Liver (tissue), 3 donors: Measurements from ENCODE around the gene C10orf95.

Source experiments
- EGR1 ChIP-seq, 2 donors: IDR thresholded peaks; 2 replicates each; pipeline ENCODE4 v1.6.1; 2016 to 2018; ENCODE audit warnings: antibody characterized with exemption in 2 of 2, low read depth in 2 of 2
- FOXA1 ChIP-seq: IDR thresholded peaks from 2 replicates; pipeline ENCODE4 v1.6.1; 2016; ENCODE audit warnings: antibody characterized with exemption
- GABPA ChIP-seq, 2 donors: IDR thresholded peaks in 1 of 2; conservative IDR thresholded peaks in 1 of 2; 2 replicates each; pipeline ENCODE4 v1.6.1; 2016; ENCODE audit warnings: antibody characterized with exemption in 2 of 2, mild to moderate bottlenecking in 1 of 2, moderate library complexity in 1 of 2
- RXRA ChIP-seq, 2 donors: IDR thresholded peaks; 2 replicates each; pipeline ENCODE4 v1.6.1; 2017 to 2018; ENCODE audit warnings: antibody characterized with exemption in 2 of 2, mild to moderate bottlenecking in 1 of 2
- TAF1 ChIP-seq: conservative IDR thresholded peaks from 2 replicates; pipeline ENCODE4 v1.6.1; 2016; ENCODE audit warnings: antibody characterized with exemption, mild to moderate bottlenecking
- YY1 ChIP-seq: IDR thresholded peaks from 2 replicates; pipeline ENCODE4 v1.6.1; 2016; ENCODE audit warnings: antibody characterized with exemption, mild to moderate bottlenecking
- TF ChIP-seq, protein P1 (sequence below): fragments of 150-350 bp; IDR thresholded peaks from 2 replicates; pipeline ENCODE4 v1.5.1; 2017; ENCODE audit warnings: improper control_type of control experiment, low read depth, low read length; ENCODE audit not compliant: missing input control
- TF ChIP-seq, protein P2 (sequence below): IDR thresholded peaks from 2 replicates; pipeline ENCODE4 v1.6.1; 2016; ENCODE audit warnings: antibody characterized with exemption, mild to moderate bottlenecking
- donor health status: healthy.
- donor health status: healthy.

DNA sequence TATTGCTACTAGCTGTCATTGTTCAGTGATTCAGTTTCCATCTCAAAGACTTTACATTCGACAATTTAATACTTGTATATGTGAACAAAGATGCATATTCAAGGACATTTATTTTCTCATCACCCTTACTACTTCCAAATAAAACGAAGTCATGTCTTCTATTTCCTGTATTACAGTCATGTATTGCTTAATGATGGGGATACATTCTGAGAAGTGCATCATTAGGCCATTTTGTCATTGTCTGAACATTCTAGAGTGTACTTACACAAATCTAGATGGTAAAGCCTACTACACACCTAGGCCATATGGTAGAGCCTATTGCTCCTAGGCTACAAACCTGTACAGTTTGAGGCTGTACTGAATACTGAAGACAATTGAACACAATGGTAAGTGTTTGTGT, 6.5 kb downstream of the C10orf95 start:
- TF ChIP-seq, protein P1, sequence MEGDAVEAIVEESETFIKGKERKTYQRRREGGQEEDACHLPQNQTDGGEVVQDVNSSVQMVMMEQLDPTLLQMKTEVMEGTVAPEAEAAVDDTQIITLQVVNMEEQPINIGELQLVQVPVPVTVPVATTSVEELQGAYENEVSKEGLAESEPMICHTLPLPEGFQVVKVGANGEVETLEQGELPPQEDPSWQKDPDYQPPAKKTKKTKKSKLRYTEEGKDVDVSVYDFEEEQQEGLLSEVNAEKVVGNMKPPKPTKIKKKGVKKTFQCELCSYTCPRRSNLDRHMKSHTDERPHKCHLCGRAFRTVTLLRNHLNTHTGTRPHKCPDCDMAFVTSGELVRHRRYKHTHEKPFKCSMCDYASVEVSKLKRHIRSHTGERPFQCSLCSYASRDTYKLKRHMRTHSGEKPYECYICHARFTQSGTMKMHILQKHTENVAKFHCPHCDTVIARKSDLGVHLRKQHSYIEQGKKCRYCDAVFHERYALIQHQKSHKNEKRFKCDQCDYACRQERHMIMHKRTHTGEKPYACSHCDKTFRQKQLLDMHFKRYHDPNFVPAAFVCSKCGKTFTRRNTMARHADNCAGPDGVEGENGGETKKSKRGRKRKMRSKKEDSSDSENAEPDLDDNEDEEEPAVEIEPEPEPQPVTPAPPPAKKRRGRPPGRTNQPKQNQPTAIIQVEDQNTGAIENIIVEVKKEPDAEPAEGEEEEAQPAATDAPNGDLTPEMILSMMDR = no peak
- TF ChIP-seq, protein P2, sequence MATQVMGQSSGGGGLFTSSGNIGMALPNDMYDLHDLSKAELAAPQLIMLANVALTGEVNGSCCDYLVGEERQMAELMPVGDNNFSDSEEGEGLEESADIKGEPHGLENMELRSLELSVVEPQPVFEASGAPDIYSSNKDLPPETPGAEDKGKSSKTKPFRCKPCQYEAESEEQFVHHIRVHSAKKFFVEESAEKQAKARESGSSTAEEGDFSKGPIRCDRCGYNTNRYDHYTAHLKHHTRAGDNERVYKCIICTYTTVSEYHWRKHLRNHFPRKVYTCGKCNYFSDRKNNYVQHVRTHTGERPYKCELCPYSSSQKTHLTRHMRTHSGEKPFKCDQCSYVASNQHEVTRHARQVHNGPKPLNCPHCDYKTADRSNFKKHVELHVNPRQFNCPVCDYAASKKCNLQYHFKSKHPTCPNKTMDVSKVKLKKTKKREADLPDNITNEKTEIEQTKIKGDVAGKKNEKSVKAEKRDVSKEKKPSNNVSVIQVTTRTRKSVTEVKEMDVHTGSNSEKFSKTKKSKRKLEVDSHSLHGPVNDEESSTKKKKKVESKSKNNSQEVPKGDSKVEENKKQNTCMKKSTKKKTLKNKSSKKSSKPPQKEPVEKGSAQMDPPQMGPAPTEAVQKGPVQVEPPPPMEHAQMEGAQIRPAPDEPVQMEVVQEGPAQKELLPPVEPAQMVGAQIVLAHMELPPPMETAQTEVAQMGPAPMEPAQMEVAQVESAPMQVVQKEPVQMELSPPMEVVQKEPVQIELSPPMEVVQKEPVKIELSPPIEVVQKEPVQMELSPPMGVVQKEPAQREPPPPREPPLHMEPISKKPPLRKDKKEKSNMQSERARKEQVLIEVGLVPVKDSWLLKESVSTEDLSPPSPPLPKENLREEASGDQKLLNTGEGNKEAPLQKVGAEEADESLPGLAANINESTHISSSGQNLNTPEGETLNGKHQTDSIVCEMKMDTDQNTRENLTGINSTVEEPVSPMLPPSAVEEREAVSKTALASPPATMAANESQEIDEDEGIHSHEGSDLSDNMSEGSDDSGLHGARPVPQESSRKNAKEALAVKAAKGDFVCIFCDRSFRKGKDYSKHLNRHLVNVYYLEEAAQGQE = no peak
- no peak for TF ChIP-seq RXRA (IDR thresholded peaks at IDR 0.05)
- TF ChIP-seq FOXA1 = no peak
- TF ChIP-seq GABPA (IDR thresholded peaks at IDR 0.05 in 1 of 2, conservative IDR thresholded peaks at IDR 0.05 in 1 of 2) = no peak
- no peak for TF ChIP-seq TAF1
- no peak for TF ChIP-seq YY1
- no peak for TF ChIP-seq EGR1 (IDR thresholded peaks at IDR 0.05; ENCODE audit: low read depth in 2 of 2)
